ENCODE results near the gene RAB22A. TPM values are rescaled to one million over a fixed set of nuclear protein-coding genes. Genes with fewer than 3 reads are reported as not detected.

The RAB22A gene
- total RNA-seq, 1 donor from 2014 or later, result 15.5 TPM

GRCh38 chr20:58277578-58278472 lies 31.7 kb upstream of the RAB22A start:
- H3K27me3 Mint-ChIP-seq (ENCODE audit: low read depth), result no peaks in the 10 kb centered on the region
- no peak overlapping the region for H3K4me3 Mint-ChIP-seq
- DNase-seq (ENCODE audit: low read depth, low spot score), result no peak
- no peak for TF ChIP-seq CTCF (conservative IDR thresholded peaks at IDR 0.05)
- peaks cover 4% of the 10 kb centered on the region for H3K9me3 Mint-ChIP-seq
- no peak overlapping the region for H3K27ac Mint-ChIP-seq (ENCODE audit: unreplicated experiment)
- peaks cover 8% of the 10 kb centered on the region for H3K36me3 Mint-ChIP-seq (ENCODE audit: low read depth)
- peaks cover 5% of the 10 kb centered on the region for H3K4me1 Mint-ChIP-seq

GRCh38 chr20:58286729-58287128 lies 22.8 kb upstream of the RAB22A start:
- no peak overlapping the region for H3K27ac Mint-ChIP-seq (ENCODE audit: unreplicated experiment)
- H3K27me3 Mint-ChIP-seq (ENCODE audit: low read depth), result no peaks in the 10 kb centered on the region
- no peak overlapping the region for H3K4me3 Mint-ChIP-seq
- DNase-seq (ENCODE audit: low read depth, low spot score), result no peak
- peaks cover 6% of the 10 kb centered on the region for H3K36me3 Mint-ChIP-seq (ENCODE audit: low read depth)
- no peak for TF ChIP-seq CTCF (conservative IDR thresholded peaks at IDR 0.05)
- H3K9me3 Mint-ChIP-seq, result no peaks in the 10 kb centered on the region
- no peaks in the 10 kb centered on the region for H3K4me1 Mint-ChIP-seq

GRCh38 chr20:58287638-58288037 lies 21.9 kb upstream of the RAB22A start:
- no peak for TF ChIP-seq CTCF (conservative IDR thresholded peaks at IDR 0.05)
- Mint-ChIP-seq H3K4me3 (no peak overlapping the region), H3K4me1 (no peaks in the 10 kb centered on the region), H3K9me3 (no peaks in the 10 kb centered on the region), H3K36me3 (ENCODE audit: low read depth) (peaks cover 6% of the 10 kb centered on the region), H3K27ac (ENCODE audit: unreplicated experiment) (no peak overlapping the region), H3K27me3 (ENCODE audit: low read depth) (no peaks in the 10 kb centered on the region)
- DNase-seq (ENCODE audit: low read depth, low spot score), result no peak

DNA sequence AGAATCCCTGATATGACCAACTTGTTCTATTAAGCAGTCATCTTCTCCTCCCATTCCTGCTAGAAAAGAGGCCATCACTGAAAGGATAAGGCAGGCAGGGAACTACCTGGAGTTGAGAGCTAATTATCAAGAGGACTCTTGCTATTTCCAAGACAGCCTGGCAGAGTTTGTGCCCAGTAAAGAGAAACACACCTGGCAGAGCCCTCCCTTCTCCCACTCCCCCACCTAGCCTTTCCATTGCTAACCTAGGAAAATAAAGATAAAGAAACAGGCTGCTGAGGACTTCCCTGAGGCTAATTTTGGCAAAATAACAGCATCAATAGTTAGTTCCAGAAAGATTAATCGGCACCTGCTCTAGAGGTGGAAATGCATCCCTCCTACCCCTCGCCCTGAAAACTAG lies 20.4 kb upstream of the RAB22A start:
- TF ChIP-seq CTCF (conservative IDR thresholded peaks at IDR 0.05), result no peak
- peaks cover 8% of the 10 kb centered on the region for H3K4me1 Mint-ChIP-seq
- no peak for DNase-seq (ENCODE audit: low read depth, low spot score)
- H3K27me3 Mint-ChIP-seq (ENCODE audit: low read depth), result no peaks in the 10 kb centered on the region
- no peaks in the 10 kb centered on the region for H3K9me3 Mint-ChIP-seq
- H3K27ac Mint-ChIP-seq (ENCODE audit: unreplicated experiment), result no peak overlapping the region
- no peak overlapping the region for H3K4me3 Mint-ChIP-seq
- peaks cover 6% of the 10 kb centered on the region for H3K36me3 Mint-ChIP-seq (ENCODE audit: low read depth)

DNA sequence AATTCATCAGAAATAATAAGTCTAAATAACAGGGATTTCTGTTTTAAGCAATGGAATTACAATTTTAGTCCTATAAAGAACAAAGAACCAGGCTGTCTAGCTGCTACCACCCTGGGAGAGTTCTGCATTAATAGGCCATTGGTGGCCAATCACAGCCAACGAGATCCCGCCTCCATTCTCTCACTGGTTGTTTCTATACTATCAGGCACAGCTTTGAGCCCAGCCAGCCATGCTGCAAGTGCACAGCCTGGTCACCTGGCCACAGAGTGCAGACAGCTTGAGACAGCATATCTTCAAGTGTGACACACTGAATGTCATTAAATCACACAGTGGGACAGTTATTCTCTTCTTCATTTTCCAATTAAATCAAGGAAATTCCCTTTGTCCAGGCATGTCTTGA lies 16.1 kb upstream of the RAB22A start:
- Mint-ChIP-seq H3K27ac (ENCODE audit: unreplicated experiment) (no peak overlapping the region), H3K4me1 (peaks cover 17% of the 10 kb centered on the region), H3K4me3 (no peak overlapping the region), H3K27me3 (ENCODE audit: low read depth) (no peaks in the 10 kb centered on the region), H3K9me3 (no peaks in the 10 kb centered on the region), H3K36me3 (ENCODE audit: low read depth) (no peaks in the 10 kb centered on the region)
- DNase-seq (ENCODE audit: low read depth, low spot score), result peak; percentile 26
- TF ChIP-seq CTCF (conservative IDR thresholded peaks at IDR 0.05), result no peak
